HL-60 (cell line): ENCODE results near the gene RNF222.

ENCODE experiments used
- DNase-seq, 2 experiments: peaks; one replicate each; pipeline ENCODE4 v3.0.0-alpha.2; 2010 to 2020; ENCODE audit warnings: low read depth in 1 of 2, low spot score in 1 of 2
- H3K27ac ChIP-seq: fragments of 250-450 bp; sonication (Bioruptor Pico); replicated peaks from 2 replicates; pipeline ENCODE4 v1.5.1; 2020; ENCODE audit warnings: mild to moderate bottlenecking, moderate library complexity
- H3K27me3 ChIP-seq: fragments of 250-450 bp; sonication (Bioruptor Pico); 2 replicates; pipeline ENCODE4 v1.5.1; 2021; ENCODE audit warnings: mild to moderate bottlenecking, moderate library complexity; ENCODE audit not compliant: insufficient read depth, poor library complexity, severe bottlenecking
- H3K4me3 ChIP-seq: replicated peaks from 2 replicates; pipeline ENCODE4 v1.5.1; 2011; ENCODE audit warnings: mild to moderate bottlenecking, control low read depth, low read length; ENCODE audit not compliant: insufficient read depth
- GABPA ChIP-seq: IDR thresholded peaks from 2 replicates; pipeline ENCODE4 v1.6.1; 2012; ENCODE audit warnings: low read depth
- POLR2AphosphoS5 ChIP-seq: IDR thresholded peaks from 2 replicates; pipeline ENCODE4 v1.6.1; 2012; ENCODE audit warnings: low read depth
- SPI1 ChIP-seq: IDR thresholded peaks from 2 replicates; pipeline ENCODE4 v1.6.1; 2012; ENCODE audit warnings: low read depth, mild to moderate bottlenecking, borderline replicate concordance
- TF ChIP-seq, protein P1 (sequence below): IDR thresholded peaks from 2 replicates; pipeline ENCODE4 v1.6.1; 2012; ENCODE audit warnings: low read depth; ENCODE audit not compliant: insufficient replicate concordance
- TF ChIP-seq, protein P2 (sequence below): IDR thresholded peaks from one replicate; pipeline ENCODE4 v1.5.1; 2011; ENCODE audit warnings: low read length, control low read depth, inconsistent platforms; ENCODE audit not compliant: insufficient read depth

Gene RNF222

DNA sequence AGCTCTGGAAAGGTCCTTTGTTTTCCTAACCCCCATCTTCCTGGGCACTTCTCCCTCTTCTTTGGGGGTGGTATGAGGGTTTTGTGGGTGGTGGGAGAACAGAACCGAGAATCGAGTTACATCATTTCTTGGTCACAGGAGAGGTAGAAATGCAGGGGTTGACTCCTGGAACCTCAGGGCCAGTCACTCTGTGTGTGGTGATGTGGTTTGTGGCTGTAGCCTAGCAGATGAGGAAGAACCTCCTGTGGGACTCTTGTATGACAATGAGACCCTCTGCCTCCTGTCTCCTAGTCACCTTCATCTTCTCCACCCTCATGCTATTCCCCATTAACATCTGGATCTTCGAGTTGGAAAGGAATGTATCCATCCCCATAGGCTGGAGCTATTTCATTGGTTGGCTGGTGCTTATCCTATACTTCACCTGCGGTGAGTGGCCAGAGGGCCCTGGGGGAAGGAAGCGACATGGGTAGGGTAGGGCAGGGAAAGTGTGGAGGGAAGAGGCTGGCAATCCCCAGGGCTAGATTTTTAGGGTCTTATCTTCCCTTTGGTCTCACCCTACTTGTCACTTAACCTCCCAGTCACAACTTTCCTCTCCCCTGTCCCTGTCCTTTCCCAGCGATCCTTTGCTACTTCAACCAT is 52.5 kb downstream of the RNF222 start:
- H3K4me3 ChIP-seq, result no peak overlapping the region
- no peak for TF ChIP-seq GABPA
- TF ChIP-seq, protein P1, sequence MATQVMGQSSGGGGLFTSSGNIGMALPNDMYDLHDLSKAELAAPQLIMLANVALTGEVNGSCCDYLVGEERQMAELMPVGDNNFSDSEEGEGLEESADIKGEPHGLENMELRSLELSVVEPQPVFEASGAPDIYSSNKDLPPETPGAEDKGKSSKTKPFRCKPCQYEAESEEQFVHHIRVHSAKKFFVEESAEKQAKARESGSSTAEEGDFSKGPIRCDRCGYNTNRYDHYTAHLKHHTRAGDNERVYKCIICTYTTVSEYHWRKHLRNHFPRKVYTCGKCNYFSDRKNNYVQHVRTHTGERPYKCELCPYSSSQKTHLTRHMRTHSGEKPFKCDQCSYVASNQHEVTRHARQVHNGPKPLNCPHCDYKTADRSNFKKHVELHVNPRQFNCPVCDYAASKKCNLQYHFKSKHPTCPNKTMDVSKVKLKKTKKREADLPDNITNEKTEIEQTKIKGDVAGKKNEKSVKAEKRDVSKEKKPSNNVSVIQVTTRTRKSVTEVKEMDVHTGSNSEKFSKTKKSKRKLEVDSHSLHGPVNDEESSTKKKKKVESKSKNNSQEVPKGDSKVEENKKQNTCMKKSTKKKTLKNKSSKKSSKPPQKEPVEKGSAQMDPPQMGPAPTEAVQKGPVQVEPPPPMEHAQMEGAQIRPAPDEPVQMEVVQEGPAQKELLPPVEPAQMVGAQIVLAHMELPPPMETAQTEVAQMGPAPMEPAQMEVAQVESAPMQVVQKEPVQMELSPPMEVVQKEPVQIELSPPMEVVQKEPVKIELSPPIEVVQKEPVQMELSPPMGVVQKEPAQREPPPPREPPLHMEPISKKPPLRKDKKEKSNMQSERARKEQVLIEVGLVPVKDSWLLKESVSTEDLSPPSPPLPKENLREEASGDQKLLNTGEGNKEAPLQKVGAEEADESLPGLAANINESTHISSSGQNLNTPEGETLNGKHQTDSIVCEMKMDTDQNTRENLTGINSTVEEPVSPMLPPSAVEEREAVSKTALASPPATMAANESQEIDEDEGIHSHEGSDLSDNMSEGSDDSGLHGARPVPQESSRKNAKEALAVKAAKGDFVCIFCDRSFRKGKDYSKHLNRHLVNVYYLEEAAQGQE, result no peak
- TF ChIP-seq, protein P2, sequence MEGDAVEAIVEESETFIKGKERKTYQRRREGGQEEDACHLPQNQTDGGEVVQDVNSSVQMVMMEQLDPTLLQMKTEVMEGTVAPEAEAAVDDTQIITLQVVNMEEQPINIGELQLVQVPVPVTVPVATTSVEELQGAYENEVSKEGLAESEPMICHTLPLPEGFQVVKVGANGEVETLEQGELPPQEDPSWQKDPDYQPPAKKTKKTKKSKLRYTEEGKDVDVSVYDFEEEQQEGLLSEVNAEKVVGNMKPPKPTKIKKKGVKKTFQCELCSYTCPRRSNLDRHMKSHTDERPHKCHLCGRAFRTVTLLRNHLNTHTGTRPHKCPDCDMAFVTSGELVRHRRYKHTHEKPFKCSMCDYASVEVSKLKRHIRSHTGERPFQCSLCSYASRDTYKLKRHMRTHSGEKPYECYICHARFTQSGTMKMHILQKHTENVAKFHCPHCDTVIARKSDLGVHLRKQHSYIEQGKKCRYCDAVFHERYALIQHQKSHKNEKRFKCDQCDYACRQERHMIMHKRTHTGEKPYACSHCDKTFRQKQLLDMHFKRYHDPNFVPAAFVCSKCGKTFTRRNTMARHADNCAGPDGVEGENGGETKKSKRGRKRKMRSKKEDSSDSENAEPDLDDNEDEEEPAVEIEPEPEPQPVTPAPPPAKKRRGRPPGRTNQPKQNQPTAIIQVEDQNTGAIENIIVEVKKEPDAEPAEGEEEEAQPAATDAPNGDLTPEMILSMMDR, result no peak
- TF ChIP-seq SPI1, result no peak
- TF ChIP-seq POLR2AphosphoS5, result no peak
- no peaks in the 10 kb centered on the region for H3K27me3 ChIP-seq
- no peak overlapping the region for H3K27ac ChIP-seq
- DNase-seq, result peak in 1 of 2 experiments; percentile 61

DNA sequence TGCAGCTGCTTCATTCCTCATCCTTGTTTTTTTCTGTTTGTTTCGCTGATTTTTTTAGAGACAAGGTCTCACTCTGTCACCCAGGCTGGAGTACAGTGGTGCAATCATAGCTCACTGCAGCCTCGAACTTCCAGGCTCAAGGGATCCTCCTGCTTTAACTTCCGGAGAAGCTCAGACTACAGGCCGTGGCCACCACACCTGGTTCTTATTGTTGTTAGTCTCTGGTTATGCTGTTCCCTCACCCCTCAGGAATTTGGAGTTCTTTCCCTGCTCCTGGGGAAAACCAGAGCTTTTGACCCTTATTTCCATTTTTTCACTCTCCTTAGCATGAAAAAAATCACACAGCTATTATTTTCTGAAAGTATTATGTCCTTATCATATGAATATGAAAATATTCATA is 56.2 kb downstream of the RNF222 start:
- no peak for DNase-seq
- H3K4me3 ChIP-seq, result no peak overlapping the region
- H3K27me3 ChIP-seq, result no peaks in the 10 kb centered on the region
- H3K27ac ChIP-seq, result no peak overlapping the region
- TF ChIP-seq SPI1, result no peak
- no peak for TF ChIP-seq POLR2AphosphoS5
- no peak for TF ChIP-seq GABPA
- TF ChIP-seq, protein P2, result no peak
- TF ChIP-seq, protein P1, result no peak
